DMS114 treated with DMSO at 0.1 percent for 48 hours (cell line): ENCODE results near the gene TANC1.

Experiments used
- DNase-seq: peaks from one replicate; lab custom pipeline; 2025; ENCODE audit not compliant: unreplicated experiment; lab: John Stamatoyannopoulos, UW

The TANC1 gene

DNA sequence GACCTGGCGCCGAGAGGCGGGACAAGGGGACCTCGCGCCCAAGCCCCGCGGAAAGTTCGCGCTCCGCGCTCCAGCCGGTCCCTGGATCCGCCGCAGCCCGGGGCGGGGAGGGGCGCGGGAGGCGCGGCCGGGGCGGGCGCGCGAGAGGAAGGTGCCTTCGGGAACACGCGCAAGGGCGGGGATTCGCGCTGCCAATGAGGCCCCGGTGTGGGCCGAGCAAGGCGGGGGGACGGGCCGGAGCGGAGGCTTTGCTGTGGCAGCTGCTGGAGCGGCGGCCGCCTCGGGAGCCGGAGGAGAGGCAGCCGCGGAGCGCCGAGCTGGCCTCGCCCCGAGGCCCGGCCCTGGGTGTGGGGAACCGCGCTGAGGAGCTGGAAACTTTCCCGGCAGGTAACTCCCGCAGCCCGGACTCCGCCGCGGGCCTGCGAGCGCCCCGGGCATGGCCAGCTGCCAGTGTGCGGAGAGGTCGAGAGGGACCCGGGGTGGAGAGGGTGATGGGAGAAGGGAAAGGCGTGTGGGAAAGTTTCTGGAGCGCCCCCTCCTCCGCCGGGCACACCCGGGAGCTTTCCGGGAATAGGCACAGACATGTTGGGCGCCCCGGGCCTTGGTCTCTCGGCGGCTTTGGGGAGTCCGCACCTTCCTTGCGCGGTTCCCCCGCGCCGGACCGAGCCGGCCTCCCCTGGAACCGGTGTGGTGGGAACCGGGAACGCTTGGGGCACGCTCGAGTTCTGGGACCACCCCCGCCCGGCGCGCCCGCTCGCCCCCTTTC is at the start of gene TANC1:
Gene TANC1 (plus strand): TSS at position 245 of the 766 bp plus-strand sequence. CDS start 97,271 bp downstream, outside the sequence.
- peak; percentile 37 for DNase-seq

- DNase-seq, result no peak
Measured at GRCh38 chr2:158921599-158922408, 46.6 kb upstream of the TANC1 start.

- no peak for DNase-seq
Measured at GRCh38 chr2:158922601-158923000, 45.8 kb upstream of the TANC1 start.

GRCh38 chr2:158923180-158923594 is 45.3 kb upstream of the TANC1 start:
- DNase-seq, result no peak

DNA sequence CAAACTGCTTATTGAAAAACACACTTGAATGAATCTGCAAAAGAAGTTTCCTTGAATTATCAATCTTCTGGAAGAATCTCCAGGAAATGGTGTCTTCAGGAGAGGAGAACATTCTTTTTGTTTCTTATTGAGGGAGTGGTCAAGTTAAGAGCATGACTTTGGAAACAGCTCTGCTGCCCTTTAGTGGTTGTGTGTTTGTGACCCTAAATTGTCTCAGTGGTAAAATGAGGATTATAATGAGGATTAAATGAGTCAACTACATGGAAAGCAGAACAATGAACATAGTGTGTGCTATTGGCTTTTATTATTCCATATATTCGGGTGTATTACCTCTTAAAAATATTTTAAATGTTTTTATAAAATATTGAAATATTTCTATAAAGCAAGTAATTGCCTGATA is 44.8 kb upstream of the TANC1 start:
- no peak for DNase-seq

DNA sequence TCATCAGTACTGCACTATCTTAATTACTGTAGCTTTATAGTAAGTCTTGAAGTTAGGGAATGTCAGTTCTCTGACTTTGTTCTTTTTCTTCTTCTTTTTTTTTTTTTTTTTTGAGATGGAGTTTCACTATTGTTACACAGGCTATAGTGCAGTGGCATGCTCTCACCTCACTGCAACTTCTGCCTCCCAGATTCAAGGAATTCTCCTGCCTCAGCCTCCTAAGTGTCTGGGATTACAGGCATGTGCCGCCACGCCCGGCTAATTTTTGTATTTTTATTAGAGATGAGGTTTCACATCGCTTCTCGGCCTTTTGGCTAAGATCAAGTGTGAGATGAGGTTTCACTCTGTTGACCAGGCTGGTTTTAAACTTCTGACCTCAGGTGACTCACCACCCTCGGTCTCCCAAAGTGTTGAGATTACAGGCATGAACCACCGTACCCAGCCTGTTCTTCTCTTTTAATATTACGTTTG is 41.9 kb upstream of the TANC1 start:
- DNase-seq, result no peak

GRCh38 chr2:158928515-158928914 is 39.9 kb upstream of the TANC1 start:
- no peak for DNase-seq

DNA sequence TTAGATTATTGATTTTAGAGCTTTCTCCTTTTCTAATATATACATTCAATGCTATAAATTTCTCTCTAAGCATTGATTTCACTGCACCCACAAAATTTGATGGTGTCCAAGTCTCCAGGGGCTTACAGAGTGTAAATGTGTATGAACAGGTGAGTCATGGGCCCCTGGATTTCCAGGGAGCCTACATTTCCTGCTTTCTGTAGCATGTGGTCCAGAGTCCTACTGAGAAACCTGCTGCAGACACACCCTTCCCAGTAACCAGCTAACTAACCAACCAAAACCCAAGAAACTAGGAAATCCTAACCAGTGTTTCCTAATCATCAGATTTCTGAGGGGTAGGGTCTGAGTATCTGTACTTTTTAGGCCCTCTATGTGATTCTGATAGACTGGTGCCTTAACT is 39.5 kb upstream of the TANC1 start:
- no peak for DNase-seq

GRCh38 chr2:158931572-158931971 is 36.9 kb upstream of the TANC1 start:
- no peak for DNase-seq

GRCh38 chr2:158932131-158932645 is 36.3 kb upstream of the TANC1 start:
- no peak for DNase-seq

GRCh38 chr2:158934170-158934569 is 34.3 kb upstream of the TANC1 start:
- DNase-seq, result no peak

- no peak for DNase-seq
Measured at GRCh38 chr2:158935617-158936016, 32.8 kb upstream of the TANC1 start.

DNA sequence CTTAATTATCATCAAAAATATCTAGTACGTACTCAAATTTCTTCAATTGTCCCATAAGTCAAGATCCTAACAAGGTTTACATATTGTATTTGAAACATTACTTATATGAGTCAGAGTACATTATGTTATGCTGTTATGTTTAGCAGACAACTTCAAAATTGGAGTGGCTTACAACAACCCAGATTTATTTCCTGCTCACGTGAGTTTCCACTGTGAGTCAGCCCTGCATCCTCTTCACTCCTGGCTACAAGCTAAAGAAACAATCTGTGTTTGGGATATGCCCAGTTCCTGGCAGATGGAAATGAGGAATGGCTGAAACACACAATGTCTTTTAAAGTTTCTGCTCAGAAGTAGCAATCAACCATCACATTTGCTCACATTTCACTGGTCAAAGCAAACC is 31.5 kb upstream of the TANC1 start:
- no peak for DNase-seq

DNA sequence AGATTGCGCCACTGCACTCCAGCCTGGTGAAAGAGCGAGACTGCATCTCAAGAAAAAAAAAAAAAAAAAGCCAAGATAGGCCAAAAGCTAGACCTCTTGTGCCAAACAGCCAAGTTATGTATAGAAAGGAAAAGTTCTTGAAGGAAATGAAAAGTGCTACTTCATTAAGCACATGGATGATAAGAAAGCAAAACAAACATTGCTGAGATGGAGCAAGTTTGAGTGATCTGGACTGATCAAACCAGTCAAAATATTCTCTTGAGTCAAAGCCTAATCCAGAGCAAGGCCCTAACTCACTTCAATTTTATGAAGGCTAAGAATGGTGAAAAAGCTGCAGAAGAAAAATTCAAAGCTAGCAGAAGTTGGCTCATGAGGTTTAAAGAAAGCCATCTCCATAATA is 28.1 kb upstream of the TANC1 start:
- no peak for DNase-seq

GRCh38 chr2:158943973-158944372 is 24.5 kb upstream of the TANC1 start:
- DNase-seq, result no peak

DNA sequence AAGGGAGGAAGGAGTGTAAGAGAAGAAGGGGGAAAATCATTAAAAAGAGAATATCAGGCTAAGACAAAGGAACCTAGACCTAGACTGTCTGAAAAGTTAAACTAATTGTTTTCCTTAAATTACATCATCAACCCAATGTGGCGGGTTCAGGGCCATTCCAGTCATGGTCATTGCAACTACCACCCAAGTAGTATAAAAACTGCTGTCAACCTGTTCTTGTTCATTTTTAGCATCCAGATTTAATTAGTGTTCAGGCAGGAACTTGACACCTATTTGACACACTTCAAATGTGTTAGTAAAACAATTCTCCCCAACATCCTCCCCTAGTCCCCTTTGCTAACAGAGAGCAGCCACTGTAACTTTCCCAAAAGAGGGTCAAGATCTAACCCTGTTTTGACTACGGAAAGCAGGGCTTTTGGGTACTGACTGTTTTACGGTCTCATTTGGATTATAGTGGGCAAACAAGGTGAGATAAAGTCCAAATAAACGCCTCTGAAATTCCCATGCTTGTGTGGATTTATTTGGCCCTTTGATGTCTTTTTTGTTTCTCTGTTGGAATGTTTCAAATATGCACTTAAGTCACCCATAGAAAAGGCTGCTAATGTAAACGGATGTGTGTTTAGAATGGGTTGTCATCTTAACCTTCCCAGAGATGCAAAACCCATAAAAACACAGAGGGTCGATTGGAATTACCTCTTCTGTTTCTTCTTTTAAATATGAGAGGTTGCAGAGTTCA is 19.3 kb upstream of the TANC1 start:
- DNase-seq, result no peak

DNA sequence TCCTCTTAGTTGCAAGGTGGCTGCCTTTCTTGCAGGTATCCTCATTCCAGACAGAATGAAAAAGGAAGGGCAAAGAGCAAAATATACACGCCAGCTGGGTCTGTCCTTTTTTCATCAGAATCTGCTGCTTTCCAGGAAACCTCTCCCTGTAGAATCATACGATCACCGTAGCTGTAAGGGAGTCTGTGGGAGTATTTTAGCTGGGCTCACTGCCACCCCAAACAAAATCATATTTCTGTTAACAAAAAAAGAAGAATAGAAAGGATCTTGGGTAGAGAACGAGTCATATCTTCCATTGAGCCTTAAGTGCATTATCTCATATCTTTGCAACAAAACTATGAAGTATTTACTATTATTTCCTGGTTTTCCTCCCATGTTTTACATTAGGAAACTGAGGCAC is 15.0 kb upstream of the TANC1 start:
- DNase-seq, result no peak

DNA sequence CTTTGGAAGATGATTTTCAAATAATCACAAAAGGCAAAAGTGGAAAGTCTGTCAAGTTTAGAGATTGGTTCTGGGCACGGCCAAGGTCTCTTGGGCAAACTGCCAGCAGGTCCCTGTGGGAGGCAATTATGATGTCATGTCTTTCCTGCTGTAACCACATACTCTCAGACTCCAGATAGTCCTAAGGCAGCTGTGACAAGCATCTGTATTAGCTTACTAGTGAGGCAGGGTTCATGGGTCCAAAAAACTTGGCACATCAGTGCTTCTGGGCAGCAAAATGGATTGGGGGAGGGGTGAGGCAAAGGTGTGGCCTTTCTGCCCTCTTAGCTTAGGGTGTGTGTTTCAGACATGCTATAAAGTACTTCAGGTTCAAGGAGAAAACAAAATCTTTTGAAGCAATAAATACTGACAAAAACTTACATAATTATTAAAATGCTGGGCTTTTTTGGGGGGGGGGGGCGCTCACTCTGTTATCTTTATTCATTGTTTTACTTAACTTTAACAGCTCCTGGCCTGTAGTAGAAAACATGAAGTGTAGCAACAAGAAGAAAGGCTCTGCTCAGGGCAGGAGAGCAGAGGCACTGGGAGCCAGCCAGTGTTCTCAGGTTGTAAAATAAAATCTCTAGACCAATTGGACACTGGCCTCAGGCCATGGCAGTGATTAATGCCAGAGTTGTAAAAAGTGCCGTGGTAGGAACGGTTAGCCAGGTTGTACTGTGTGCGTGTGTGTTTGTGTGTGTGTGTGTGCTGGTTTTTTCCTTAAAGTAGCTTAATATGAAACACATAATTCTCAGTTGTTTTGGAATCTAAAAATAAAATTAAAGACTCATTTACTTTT is 14.3 kb upstream of the TANC1 start:
- no peak for DNase-seq

DNA sequence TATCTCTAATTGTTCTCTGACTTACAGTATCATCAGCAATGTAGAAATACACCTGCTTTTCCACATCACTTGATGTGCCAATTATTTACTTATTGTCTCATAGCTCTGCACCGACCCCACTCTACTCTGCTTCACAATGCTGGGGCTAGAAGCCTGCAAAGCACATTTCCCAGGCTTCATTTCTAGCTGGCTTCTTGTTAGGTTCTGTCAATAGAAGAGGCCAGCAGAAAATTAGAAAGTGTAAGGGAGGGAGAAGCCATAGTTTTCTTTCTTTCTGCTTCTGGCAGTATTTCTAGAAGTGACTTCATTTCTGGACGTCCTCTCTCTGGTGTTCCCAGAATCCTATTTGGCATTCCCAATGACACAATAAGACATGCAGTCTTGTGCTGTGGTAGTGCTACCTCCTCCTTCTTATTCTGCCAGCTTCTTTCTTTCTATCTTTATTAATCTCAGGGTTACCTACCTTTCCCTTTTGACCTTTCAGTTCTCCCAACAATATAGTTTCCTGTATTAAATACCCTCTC is 12.5 kb upstream of the TANC1 start:
- no peak for DNase-seq

GRCh38 chr2:158958365-158958764 is 10.1 kb upstream of the TANC1 start:
- no peak for DNase-seq
